Endothelial cell of umbilical vein (primary cell): ENCODE measurements around the gene CHAF1A. TPM values are rescaled to one million over a fixed set of nuclear protein-coding genes. Genes with fewer than 3 reads are reported as not detected.

Source experiments
- BruUV-seq: library from RNA; stranded (reverse); fragments of 400-500 nt; replicated peaks from 2 replicates; lab custom pipeline; 2021; lab: Mats Ljungman, UMichigan
- CTCF ChIA-PET: fragments of 300-600, 350-600 bp; sonication (Branson Sonifier 250); formaldehyde crosslinking; loops from one replicate; lab custom pipeline; 2021; ENCODE audit warnings: antibody characterized with exemption, inconsistent platforms; lab: Charles Lee
- POLR2A ChIA-PET: fragments of 300-600, 350-600 bp; sonication (Branson Sonifier 250); formaldehyde crosslinking; loops from one replicate; lab custom pipeline; 2021; ENCODE audit warnings: antibody characterized with exemption, inconsistent platforms; lab: Charles Lee
- DNase-seq: peaks from one replicate; pipeline ENCODE4 v3.0.0-alpha.2; 2011; ENCODE audit warnings: low read depth, low spot score
- FAIRE-seq: peaks from 2 replicates; lab custom pipeline; 2011; peaks lifted over from hg19 to GRCh38; lab: Jason Lieb, UNC
- H2AFZ ChIP-seq: 2 replicates; pipeline ENCODE4 v1.6.0; 2012; ENCODE audit warnings: low read depth, low read length, control low read depth, inconsistent platforms
- H3K27ac ChIP-seq: 2 replicates; pipeline ENCODE4 v1.5.1; 2011; ENCODE audit warnings: low read depth, mild to moderate bottlenecking, control low read depth, low read length, moderate library complexity; ENCODE audit not compliant: insufficient read depth
- H3K27me3 ChIP-seq, 2 experiments: 2 replicates each; pipeline versions ENCODE4 v1.6.0 to v1.6.1; 2011; ENCODE audit warnings: low read length in 2 of 2, mixed read lengths in 1 of 2; ENCODE audit not compliant: control insufficient read depth in 2 of 2, insufficient read depth in 2 of 2
- H3K36me3 ChIP-seq, 2 experiments: 2 replicates in 1 of 2; 3 replicates in 1 of 2; pipeline ENCODE4 v1.5.1; 2011; ENCODE audit warnings: low read length in 2 of 2, mild to moderate bottlenecking in 1 of 2, moderate library complexity in 1 of 2; ENCODE audit not compliant: control insufficient read depth in 2 of 2, insufficient read depth in 2 of 2; ENCODE audit errors: extremely low read depth in 1 of 2
- H3K4me1 ChIP-seq: 3 replicates; pipeline ENCODE4 v1.5.1; 2011; ENCODE audit warnings: mild to moderate bottlenecking, low read length; ENCODE audit not compliant: control insufficient read depth, insufficient read depth; ENCODE audit errors: extremely low read depth
- H3K4me2 ChIP-seq: 2 replicates; pipeline ENCODE4 v1.6.1; 2011; ENCODE audit warnings: low read length, control low read depth, mixed read lengths; ENCODE audit not compliant: insufficient read depth
- H3K4me3 ChIP-seq, 3 experiments: fragments of 200-600 bp in 1 of 3; sonication (generic), shearing (Covaris generic) in 1 of 3; replicated peaks in 1 of 3; 2 replicates each; pipeline ENCODE4 v1.5.1; 2011 to 2016; ENCODE audit warnings: control low read depth in 3 of 3, low read length in 3 of 3, mild to moderate bottlenecking in 2 of 3, inconsistent platforms in 1 of 3, low read depth in 1 of 3, moderate library complexity in 1 of 3; ENCODE audit not compliant: insufficient read depth in 1 of 3
- H3K79me2 ChIP-seq: 2 replicates; pipeline ENCODE4 v1.6.0; 2012; ENCODE audit warnings: low read length, inconsistent platforms; ENCODE audit not compliant: control insufficient read depth, insufficient read depth
- H3K9ac ChIP-seq: replicated peaks from 2 replicates; pipeline ENCODE3; 2011; ENCODE audit warnings: low read length, control low read depth; ENCODE audit not compliant: insufficient read depth; ENCODE audit errors: extremely low read depth
- H3K9me1 ChIP-seq: replicated peaks from 3 replicates; pipeline ENCODE4 v1.6.0; 2011; ENCODE audit warnings: mild to moderate bottlenecking, low read length; ENCODE audit not compliant: control insufficient read depth, insufficient read depth; ENCODE audit errors: extremely low read depth
- H3K9me3 ChIP-seq: replicated peaks from 2 replicates; pipeline ENCODE4 v1.5.1; 2012; ENCODE audit warnings: low read length, inconsistent platforms; ENCODE audit not compliant: control insufficient read depth, insufficient read depth
- H4K20me1 ChIP-seq: replicated peaks from 2 replicates; pipeline ENCODE3; 2011; ENCODE audit warnings: mild to moderate bottlenecking, low read length; ENCODE audit not compliant: control insufficient read depth, insufficient read depth; ENCODE audit errors: extremely low read depth
- GATA2 ChIP-seq: IDR thresholded peaks from 2 replicates; pipeline ENCODE4 v1.7.0; 2011; ENCODE audit warnings: low read depth, mild to moderate bottlenecking, moderate library complexity, mixed read lengths, low read length; ENCODE audit not compliant: insufficient read length, insufficient read depth
- MYC ChIP-seq: IDR thresholded peaks from one replicate; pipeline ENCODE4 v1.6.1; 2011; ENCODE audit warnings: mild to moderate bottlenecking, low read depth, low read length
- POLR2A ChIP-seq: IDR thresholded peaks from 2 replicates; pipeline ENCODE4 v1.6.1; 2012; ENCODE audit warnings: low read depth, mild to moderate bottlenecking, control low read depth, low read length
- POLR2AphosphoS5 ChIP-seq: IDR thresholded peaks from 2 replicates; pipeline ENCODE4 v1.6.1; 2012; ENCODE audit warnings: low read depth, mild to moderate bottlenecking, control low read depth, low read length, moderate library complexity; ENCODE audit not compliant: insufficient read depth
- dilution Hi-C: fragments of 300-500 bp; cut with MboI; formaldehyde crosslinking; loops from one replicate; pipeline ENCODE4 v1.15.0; 2019; ENCODE audit warnings: low sequenced_read_pairs; ENCODE audit not compliant: extremely low pct_ligation_motif_present
- intact Hi-C: fragments of 100-400 bp; cut with micrococcal nuclease; formaldehyde crosslinking; loops from one replicate; pipeline ENCODE4 v1.10.0; 2022
- polyA plus RNA-seq, 4 experiments: library from polyadenylated mRNA; depleted of rRNA in 3 of 4; stranded (reverse) in 3 of 4; unstranded in 1 of 4; fragments of >200 nt; gene quantifications; 2 replicates each; pipeline versions ENCODE4 v1.2.1 to v1.2.3, GENCODE V29; 2011 to 2012; ENCODE audit warnings: missing spikeins in 1 of 4
- total RNA-seq: library from RNA; stranded (reverse); gene quantifications from 2 replicates; pipeline ENCODE4 v1.2.3, GENCODE V29; 2021
- TF ChIP-seq, protein P1 (sequence below), 2 donors: IDR thresholded peaks; 1 replicate in 1 of 2; 2 replicates in 1 of 2; pipeline ENCODE4 v1.5.1; 2011; ENCODE audit warnings: low read length in 2 of 2, mild to moderate bottlenecking in 2 of 2, moderate library complexity in 2 of 2, control low read depth in 1 of 2, inconsistent platforms in 1 of 2, low read depth in 1 of 2; ENCODE audit not compliant: insufficient read depth in 1 of 2; ENCODE audit errors: extremely low read depth in 1 of 2
- TF ChIP-seq, protein P2 (sequence below): IDR thresholded peaks from 2 replicates; pipeline ENCODE4 v1.6.1; 2011; ENCODE audit not compliant: insufficient read depth, insufficient read length

CHAF1A gene
- total and polyA plus RNA-seq, 2 donors (not counting 3 experiments of a cell fraction or from before 2014, with no cell fraction given): 19.5 to 44.5 TPM

DNA sequence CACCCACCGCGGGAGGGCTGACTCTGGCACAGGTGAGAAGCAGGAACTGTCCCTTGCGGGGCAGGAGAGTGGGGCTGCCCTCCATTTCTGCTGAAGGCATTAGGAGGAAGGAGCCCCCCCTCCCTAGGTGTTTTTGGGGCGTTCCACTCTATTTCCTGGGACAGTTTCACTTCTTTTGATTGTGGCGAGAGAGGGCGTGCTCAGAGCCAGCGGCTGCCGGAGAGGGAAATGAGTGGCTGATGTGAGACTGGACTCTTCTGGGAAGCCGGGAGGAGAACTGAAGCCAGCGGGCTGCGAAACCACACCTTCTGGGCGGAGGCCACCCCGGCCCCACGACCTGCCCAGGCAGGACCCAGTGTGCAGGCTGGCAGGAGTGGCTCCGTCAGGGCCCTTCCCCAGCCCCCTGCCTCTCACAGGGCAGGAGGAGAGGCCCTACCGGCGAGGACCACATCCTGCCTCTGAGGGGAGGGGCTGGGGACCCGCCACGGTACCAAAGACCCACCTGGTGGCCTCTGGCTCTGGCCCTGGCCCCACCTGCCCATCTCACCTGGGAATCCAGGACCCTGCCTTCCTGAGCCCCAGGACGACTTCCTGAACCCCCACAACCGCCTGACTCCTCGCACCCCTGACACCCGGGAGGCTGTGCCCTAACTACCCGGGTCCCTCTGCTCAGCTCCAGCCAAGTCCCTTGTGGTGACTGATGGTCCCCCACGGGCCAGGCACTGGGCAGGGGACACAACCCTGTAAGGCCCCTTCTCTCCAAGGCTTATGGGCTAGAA is 33.1 kb upstream of the CHAF1A start:
- DNase-seq (no peak), FAIRE-seq (peak; percentile 84)
- intact Hi-C loops (no loop called here), dilution Hi-C loops (loop anchor here (10.0 kb wide), 1 partner anchor 46 kb away; no protein-coding TSS in a partner anchor)
- TF ChIP-seq POLR2A: no peak
- TF ChIP-seq MYC: no peak
- no peak for TF ChIP-seq POLR2AphosphoS5
- no peak for TF ChIP-seq GATA2
- TF ChIP-seq, protein P1, sequence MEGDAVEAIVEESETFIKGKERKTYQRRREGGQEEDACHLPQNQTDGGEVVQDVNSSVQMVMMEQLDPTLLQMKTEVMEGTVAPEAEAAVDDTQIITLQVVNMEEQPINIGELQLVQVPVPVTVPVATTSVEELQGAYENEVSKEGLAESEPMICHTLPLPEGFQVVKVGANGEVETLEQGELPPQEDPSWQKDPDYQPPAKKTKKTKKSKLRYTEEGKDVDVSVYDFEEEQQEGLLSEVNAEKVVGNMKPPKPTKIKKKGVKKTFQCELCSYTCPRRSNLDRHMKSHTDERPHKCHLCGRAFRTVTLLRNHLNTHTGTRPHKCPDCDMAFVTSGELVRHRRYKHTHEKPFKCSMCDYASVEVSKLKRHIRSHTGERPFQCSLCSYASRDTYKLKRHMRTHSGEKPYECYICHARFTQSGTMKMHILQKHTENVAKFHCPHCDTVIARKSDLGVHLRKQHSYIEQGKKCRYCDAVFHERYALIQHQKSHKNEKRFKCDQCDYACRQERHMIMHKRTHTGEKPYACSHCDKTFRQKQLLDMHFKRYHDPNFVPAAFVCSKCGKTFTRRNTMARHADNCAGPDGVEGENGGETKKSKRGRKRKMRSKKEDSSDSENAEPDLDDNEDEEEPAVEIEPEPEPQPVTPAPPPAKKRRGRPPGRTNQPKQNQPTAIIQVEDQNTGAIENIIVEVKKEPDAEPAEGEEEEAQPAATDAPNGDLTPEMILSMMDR (IDR thresholded peaks at IDR 0.05; ENCODE audit: extremely low read depth in 1 of 2, insufficient read depth in 1 of 2, low read depth in 1 of 2, low read length in 2 of 2): no peak
- TF ChIP-seq, protein P2, sequence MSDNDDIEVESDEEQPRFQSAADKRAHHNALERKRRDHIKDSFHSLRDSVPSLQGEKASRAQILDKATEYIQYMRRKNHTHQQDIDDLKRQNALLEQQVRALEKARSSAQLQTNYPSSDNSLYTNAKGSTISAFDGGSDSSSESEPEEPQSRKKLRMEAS: no peak
- Histone ChIP-seq H3K9me3 (no peaks in the 10 kb centered on the region), H3K9me1 (no peaks in the 10 kb centered on the region), H3K4me3 (no peak overlapping the region), H3K4me2 (peak overlapping the region; percentile 44), H3K79me2 (peaks cover 68% of the 10 kb centered on the region), H3K27ac (peak overlapping the region; percentile 69), H3K36me3 (peaks cover 3 to 30% of the 10 kb centered on the region in 2 experiments), H3K27me3 (no peaks in the 10 kb centered on the region), H4K20me1 (no peaks in the 10 kb centered on the region), H3K4me1 (peaks cover 27% of the 10 kb centered on the region), H2AFZ (no peak overlapping the region), H3K9ac (peak overlapping the region; percentile 13)
- POLR2A ChIA-PET: no interaction called here
- BruUV-seq: no TSS peak
- CTCF ChIA-PET: interaction anchor here (0.8 to 2.3 kb wide), 21 partner anchors 10 to 267 kb away, joined by 3 to 43 read pairs (median 7); partner anchors contain the start of genes CHAF1A, MPND and SH3GL1
